GM10266 (cell line): ENCODE measurements around the gene AMDHD1.

Source experiments
- DNase-seq: peaks from one replicate; pipeline ENCODE4 v3.0.0; 2012; ENCODE audit errors: extremely low spot score
- CTCF ChIP-seq: IDR thresholded peaks from 2 replicates; pipeline ENCODE4 v1.5.1; 2012; ENCODE audit warnings: mild to moderate bottlenecking, low read depth; ENCODE audit not compliant: control insufficient read depth, insufficient read depth; ENCODE audit errors: missing control alignments

AMDHD1 gene

GRCh38 chr12:95943330-95943842 lies at the start of gene AMDHD1:
TSS of gene AMDHD1 (plus strand) at chr12:95943331. CDS start at chr12:95943399, 68 bp downstream.
- peak; percentile 17 for TF ChIP-seq CTCF
- DNase-seq, result peak; percentile 74

- DNase-seq, result no peak
- TF ChIP-seq CTCF, result no peak
These were observed 46.3 kb upstream of the AMDHD1 start for GRCh38 chr12:95896846-95897245.

GRCh38 chr12:95898081-95898480 lies 45.0 kb upstream of the AMDHD1 start:
- TF ChIP-seq CTCF, result no peak
- DNase-seq, result no peak

GRCh38 chr12:95908573-95908972 lies 34.6 kb upstream of the AMDHD1 start:
- no peak for TF ChIP-seq CTCF
- DNase-seq, result no peak

GRCh38 chr12:95909871-95910270 lies 33.3 kb upstream of the AMDHD1 start:
- TF ChIP-seq CTCF, result no peak
- DNase-seq, result no peak

GRCh38 chr12:95918194-95918993 lies 24.7 kb upstream of the AMDHD1 start:
- TF ChIP-seq CTCF, result peak; percentile 74
- DNase-seq, result peak; percentile 59

- no peak for DNase-seq
These were observed 24.0 kb upstream of the AMDHD1 start for GRCh38 chr12:95919110-95919509.

More at GRCh38 chr12:95919110-95919509, 24.0 kb upstream of the AMDHD1 start:
- no peak for TF ChIP-seq CTCF
